Left lung (tissue), 10 donors: Measurements from ENCODE around the gene RTKN. TPM values are rescaled to one million over a fixed set of nuclear protein-coding genes. Genes with fewer than 3 reads are reported as not detected.
"Not testable (repeated sequence)": the region's sequence is repeated elsewhere in the genome, so short reads cannot be mapped to it uniquely, and the experiment has no call there.

Experiments used
- ATAC-seq: fragments of 200-7000 bp; cut with Tn5 transposase; one replicate; pipeline ENCODE4 v1.9.1; 2020; ENCODE audit warnings: moderate library complexity
- DNase-seq, 4 donors: peaks; one replicate each; pipeline ENCODE4 v3.0.0-alpha.2; 2013 to 2020
- H3K27ac ChIP-seq, 2 donors: fragments of 200-600 bp; sonication (generic) in 1 of 2; one replicate each; pipeline versions ENCODE4 v1.5.0 to v1.8.0; 2020 to 2021
- H3K27me3 ChIP-seq, 2 donors: fragments of 200-600 bp; sonication (generic) in 1 of 2; one replicate each; pipeline versions ENCODE4 v1.5.0 to v1.8.0; 2020 to 2021
- H3K36me3 ChIP-seq, 2 donors: fragments of 200-600 bp; sonication (generic) in 1 of 2; one replicate each; pipeline versions ENCODE4 v1.5.0 to v1.8.0; 2020 to 2021
- H3K4me1 ChIP-seq, 2 donors: fragments of 200-600 bp; one replicate each; pipeline ENCODE4 v1.8.0; 2021
- H3K4me3 ChIP-seq, 2 donors: fragments of 200-600 bp; sonication (generic) in 1 of 2; one replicate each; pipeline versions ENCODE4 v1.5.0 to v1.8.0; 2020 to 2021; ENCODE audit warnings: mild to moderate bottlenecking in 1 of 2
- H3K9me3 ChIP-seq, 2 donors: fragments of 200-600 bp; sonication (generic) in 1 of 2; one replicate each; pipeline versions ENCODE4 v1.5.0 to v1.8.0; 2020 to 2021
- intact Hi-C, 2 donors: fragments of 100-400 bp; cut with DNase I; formaldehyde crosslinking; loops; one replicate each; pipeline versions ENCODE4 v1.11.2 to v1.14.2; 2022
- polyA plus RNA-seq, 6 donors: library from polyadenylated mRNA; unstranded; fragments of 120-200 nt; gene quantifications; one replicate each; pipeline ENCODE4 v1.2.1, GENCODE V29; 2013; ENCODE audit not compliant: insufficient read length in 6 of 6
- total RNA-seq, 2 donors: library from RNA; stranded (reverse); fragmentation: NEBNext Ultra II Directional; extraction: Animal tissue kit (Norgen Biotek cat#: 25700); gene quantifications; one replicate each; pipeline ENCODE4 v1.2.1, GENCODE V29; 2021
- TF ChIP-seq, protein P1 (sequence below), 2 donors: fragments of 200-600 bp; sonication (generic) in 1 of 2; IDR thresholded peaks; one replicate each; pipeline versions ENCODE4 v1.5.0 to v1.8.0; 2021; ENCODE audit warnings: antibody characterized with exemption in 2 of 2
- donor health status: DM: no; HTN: yes; CAD: no.
- donor health status: DM: no; HTN: no; CAD: no.

The RTKN gene
- total and polyA plus RNA-seq, 8 donors = 29.6 to 59.5 (median 51.0) TPM

DNA sequence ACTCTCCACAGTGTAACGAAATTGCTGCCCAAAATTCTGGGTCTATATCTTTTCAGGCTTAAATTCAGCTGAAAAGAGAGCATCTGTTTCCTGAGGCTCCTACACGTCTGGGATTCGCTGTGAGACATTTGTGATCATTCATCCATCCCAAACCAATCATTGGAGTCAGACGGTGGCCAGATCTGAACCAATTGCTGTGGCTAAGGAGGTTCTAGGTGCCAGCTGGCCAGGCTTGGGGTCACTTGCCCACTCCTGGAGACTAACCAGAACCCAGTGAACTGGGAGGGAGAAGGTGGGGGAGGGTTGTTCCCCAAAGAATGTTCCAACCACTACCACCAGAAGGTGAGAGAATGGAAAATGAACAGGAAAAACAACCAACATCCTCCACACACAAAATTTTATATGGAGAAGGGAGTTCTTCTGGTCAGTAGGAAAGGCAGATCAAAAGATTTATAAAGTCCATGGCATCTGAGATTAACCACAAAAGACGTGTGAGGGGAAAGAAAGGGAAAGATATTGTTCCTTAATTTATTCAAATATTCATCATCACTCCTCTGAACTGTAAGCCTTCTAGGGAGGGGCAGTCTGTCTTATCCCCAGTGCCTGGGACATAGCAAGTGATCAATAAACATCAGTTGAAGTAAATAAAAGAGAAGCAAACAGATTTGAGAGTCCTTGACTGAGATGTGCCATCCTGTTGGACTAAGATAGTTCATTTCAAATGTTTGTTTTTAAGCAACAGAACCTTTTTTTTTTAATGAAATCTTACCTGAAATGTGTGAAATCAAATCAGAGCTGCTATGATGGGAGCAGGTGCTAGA is 3.0 kb upstream of the RTKN start:
- H3K4me1 ChIP-seq = peaks cover 3 to 24% of the 10 kb centered on the region in 2 donors
- intact Hi-C loops = no loop called here
- no peak for DNase-seq
- H3K27ac ChIP-seq = no peak overlapping the region
- H3K27me3 ChIP-seq = peaks cover 5 to 49% of the 10 kb centered on the region in 2 donors
- H3K4me3 ChIP-seq = no peak overlapping the region
- no peaks in the 10 kb centered on the region for H3K9me3 ChIP-seq
- TF ChIP-seq, protein P1, sequence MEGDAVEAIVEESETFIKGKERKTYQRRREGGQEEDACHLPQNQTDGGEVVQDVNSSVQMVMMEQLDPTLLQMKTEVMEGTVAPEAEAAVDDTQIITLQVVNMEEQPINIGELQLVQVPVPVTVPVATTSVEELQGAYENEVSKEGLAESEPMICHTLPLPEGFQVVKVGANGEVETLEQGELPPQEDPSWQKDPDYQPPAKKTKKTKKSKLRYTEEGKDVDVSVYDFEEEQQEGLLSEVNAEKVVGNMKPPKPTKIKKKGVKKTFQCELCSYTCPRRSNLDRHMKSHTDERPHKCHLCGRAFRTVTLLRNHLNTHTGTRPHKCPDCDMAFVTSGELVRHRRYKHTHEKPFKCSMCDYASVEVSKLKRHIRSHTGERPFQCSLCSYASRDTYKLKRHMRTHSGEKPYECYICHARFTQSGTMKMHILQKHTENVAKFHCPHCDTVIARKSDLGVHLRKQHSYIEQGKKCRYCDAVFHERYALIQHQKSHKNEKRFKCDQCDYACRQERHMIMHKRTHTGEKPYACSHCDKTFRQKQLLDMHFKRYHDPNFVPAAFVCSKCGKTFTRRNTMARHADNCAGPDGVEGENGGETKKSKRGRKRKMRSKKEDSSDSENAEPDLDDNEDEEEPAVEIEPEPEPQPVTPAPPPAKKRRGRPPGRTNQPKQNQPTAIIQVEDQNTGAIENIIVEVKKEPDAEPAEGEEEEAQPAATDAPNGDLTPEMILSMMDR (IDR thresholded peaks at IDR 0.05) = no peak
- no peaks in the 10 kb centered on the region for H3K36me3 ChIP-seq
- ATAC-seq = no peak

DNA sequence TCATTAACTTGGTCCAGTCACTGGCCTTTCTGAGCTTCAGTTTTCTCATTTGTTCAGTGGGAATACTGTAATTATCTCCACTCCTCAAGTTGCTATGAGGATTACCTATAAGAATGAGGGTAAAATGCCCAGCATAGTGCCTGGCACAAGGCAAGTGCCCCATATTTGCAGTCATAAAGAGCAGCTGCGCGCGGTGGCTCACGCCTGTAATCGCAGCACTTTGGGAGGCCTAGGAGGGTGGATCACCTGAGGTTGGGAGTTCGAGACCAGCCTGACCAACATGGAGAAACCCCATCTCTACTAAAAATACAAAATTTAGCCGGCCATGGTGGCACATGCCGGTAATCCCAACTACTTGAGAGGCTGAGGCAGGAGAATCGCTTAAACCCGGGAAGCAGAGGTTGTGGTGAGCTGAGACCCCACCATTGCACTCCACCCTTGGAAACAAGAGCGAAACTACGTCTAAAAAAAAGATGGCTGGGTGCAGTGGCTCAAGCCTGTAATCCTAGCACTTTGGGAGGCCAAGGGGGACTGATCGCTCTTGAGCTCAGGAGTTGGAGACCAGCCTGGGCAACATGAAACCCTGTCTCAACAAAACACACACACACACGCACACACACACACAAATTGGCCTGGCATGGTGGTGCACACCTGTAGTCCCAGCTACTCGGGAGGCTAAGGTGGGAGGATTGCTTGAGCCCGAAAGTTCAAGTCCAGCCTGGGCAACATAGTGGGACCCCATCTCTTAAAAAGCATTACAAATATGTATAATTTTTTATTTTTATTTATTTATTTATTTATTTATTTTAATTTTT is 953 bp upstream of the RTKN start:
- H3K4me3 ChIP-seq = peak overlapping the region in 1 of 2 donors; percentile 50

DNA sequence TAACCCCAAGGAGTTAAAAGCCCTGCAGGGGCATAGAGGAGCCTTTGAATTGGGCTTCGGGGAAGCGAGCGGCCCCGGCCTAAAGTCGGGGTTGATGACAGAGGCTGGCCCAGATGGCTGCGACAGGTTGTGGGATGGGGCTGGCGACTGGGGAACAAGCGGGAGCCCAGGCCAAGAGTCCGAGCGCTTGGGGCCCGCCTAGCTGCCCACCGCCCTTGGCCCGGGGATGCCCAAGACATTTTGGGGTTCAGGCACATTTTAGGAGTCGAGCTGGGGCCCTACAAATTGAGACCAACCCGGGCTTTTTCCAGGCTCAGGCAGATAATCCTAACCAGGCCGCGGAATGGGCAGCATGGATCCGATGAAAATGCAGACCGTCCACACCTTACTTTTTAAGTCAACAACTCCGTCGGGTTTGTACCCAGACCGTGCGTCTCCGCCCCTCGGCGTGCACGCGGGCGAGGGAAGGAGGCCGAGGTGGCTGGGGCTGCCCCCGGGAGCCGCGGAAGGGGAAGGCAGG is 507 bp downstream of the RTKN start:
- H3K4me1 ChIP-seq = peaks cover 5 to 40% of the 10 kb centered on the region in 2 donors
- H3K9me3 ChIP-seq = no peaks in the 10 kb centered on the region
- TF ChIP-seq, protein P1 (IDR thresholded peaks at IDR 0.05) = no peak
- intact Hi-C loops = no loop called here
- peak overlapping the region; percentile 77 to 81 for H3K27ac ChIP-seq
- no peaks in the 10 kb centered on the region for H3K36me3 ChIP-seq
- peak overlapping the region; percentile 47 to 50 for H3K4me3 ChIP-seq
- peak; percentile 31 for ATAC-seq
- H3K27me3 ChIP-seq = peaks cover 5 to 61% of the 10 kb centered on the region in 2 donors
- DNase-seq = peak in 2 of 4 donors; percentile 16 to 75

More for the DNA sequence above, 953 bp upstream of the RTKN start:
- H3K9me3 ChIP-seq, ATAC-seq, H3K36me3 ChIP-seq, DNase-seq, intact Hi-C loops: not testable (repeated sequence)
- Histone ChIP-seq H3K27me3 (peaks cover 5 to 61% of the 10 kb centered on the region in 2 donors), H3K27ac (peak overlapping the region; percentile 77 to 81), H3K4me1 (peaks cover 5 to 37% of the 10 kb centered on the region in 2 donors)

DNA sequence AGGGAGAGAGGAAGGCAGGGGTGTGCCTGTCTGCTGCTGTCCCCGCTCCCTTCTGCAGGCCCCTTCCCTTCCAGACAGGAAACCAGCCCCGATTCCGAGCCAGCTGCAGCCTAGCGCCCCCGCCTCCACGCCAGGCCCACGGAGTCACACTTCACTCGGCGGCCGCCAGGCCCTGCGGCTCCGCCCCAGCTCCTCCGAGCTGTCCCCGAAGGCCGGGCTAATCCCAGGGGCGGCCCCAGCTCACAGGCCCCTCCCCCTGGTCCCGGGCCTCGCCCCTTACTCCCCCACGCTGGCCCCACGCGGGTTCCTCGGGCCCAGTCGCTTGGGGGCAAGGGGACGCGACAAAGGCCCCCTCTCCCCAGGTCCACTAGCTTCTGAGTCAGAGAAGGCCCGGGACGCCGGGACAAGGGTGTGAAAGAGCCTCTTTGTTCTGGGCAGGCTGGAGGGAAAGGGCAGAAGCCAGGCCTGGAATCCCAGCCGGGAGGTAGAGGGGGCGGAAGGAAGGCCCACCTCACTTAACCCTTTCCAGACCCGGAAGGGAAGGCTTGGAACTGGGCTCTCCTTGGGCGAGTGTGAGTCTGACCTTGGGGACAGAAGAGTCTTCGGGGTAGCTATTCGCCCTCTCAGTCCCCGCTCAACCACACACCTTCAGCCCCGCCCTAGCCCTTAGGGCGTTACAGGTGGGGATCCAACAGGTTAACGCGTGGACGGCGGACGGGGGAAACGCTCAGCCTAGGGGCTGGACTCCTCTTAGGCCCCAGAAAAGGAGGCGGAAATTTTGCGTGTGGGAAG is 1.2 kb downstream of the RTKN start:
- H3K4me3 ChIP-seq = peak overlapping the region; percentile 47 to 50
- peak overlapping the region; percentile 77 to 81 for H3K27ac ChIP-seq
- no peaks in the 10 kb centered on the region for H3K9me3 ChIP-seq
- H3K4me1 ChIP-seq = peaks cover 5 to 40% of the 10 kb centered on the region in 2 donors
- H3K36me3 ChIP-seq = no peaks in the 10 kb centered on the region
- ATAC-seq (peak; percentile 92), DNase-seq (peak; percentile 87 to 97 (median 92))
- peaks cover 5 to 61% of the 10 kb centered on the region in 2 donors for H3K27me3 ChIP-seq
- TF ChIP-seq, protein P1 (IDR thresholded peaks at IDR 0.05) = peak in 1 of 2 donors; percentile 57
- intact Hi-C loops = no loop called here

DNA sequence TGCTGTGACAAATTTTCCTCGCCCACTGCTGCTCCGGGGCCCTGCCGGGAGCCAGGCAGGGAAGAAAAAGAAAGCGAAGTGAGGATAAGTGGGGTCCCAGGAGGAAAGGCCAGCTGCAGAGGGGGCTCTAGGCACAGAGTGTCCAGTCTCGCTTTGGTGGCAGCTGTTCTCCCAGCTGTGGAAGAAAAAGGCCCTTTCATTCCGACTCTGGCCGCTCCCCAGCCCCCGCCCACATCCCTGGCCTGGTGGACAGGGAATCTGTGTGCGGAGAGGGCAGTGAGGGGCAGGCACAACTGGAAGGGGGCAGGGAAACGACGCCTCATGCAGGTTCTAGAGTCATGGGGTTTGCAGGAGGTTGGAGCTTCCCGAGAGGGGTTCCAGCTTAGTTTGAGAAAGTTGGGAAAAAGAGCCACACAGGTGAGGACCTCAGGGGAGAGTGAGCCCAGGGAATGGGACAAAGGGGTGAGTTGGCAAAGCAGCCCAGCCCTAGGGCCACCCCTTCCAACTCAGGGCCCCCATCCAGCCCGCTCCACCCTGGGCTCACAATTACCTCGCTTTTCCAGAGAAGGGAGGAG is 1.8 kb downstream of the RTKN start:
- Histone ChIP-seq H3K27me3 (peaks cover 5 to 61% of the 10 kb centered on the region in 2 donors), H3K27ac (peak overlapping the region; percentile 77 to 81), H3K4me1 (peaks cover 5 to 40% of the 10 kb centered on the region in 2 donors), H3K4me3 (peak overlapping the region; percentile 47 to 50), H3K9me3 (no peaks in the 10 kb centered on the region), H3K36me3 (no peaks in the 10 kb centered on the region)
- intact Hi-C loops = no loop called here
- DNase-seq (peak in 3 of 4 donors; percentile 67 to 85 (median 79)), ATAC-seq (peak; percentile 5)
- TF ChIP-seq, protein P1 (IDR thresholded peaks at IDR 0.05) = no peak
